GM23248 (cell line): ENCODE results near the gene S100B. TPM values are rescaled to one million over a fixed set of nuclear protein-coding genes. Genes with fewer than 3 reads are reported as not detected.

ENCODE experiments used
- DNase-seq: peaks from one replicate; pipeline ENCODE4 v3.0.0-alpha.2; 2015
- H2AFZ ChIP-seq: fragments of 200-600 bp; sonication (generic); 2 replicates; pipeline ENCODE4 v1.6.1; 2016; ENCODE audit warnings: antibody characterized with exemption
- H3F3A ChIP-seq: fragments of 200-600 bp; sonication (generic); 2 replicates; pipeline ENCODE4 v1.6.1; 2016; ENCODE audit warnings: mild to moderate bottlenecking, antibody characterized with exemption, mixed run types; ENCODE audit not compliant: insufficient read depth
- H3K27ac ChIP-seq: fragments of 200-600 bp; sonication (generic); 2 replicates; pipeline ENCODE4 v1.5.1; 2016; ENCODE audit warnings: mild to moderate bottlenecking
- H3K27me3 ChIP-seq: fragments of 200-600 bp; sonication (generic); replicated peaks from 2 replicates; pipeline ENCODE4 v1.6.1; 2016; ENCODE audit warnings: mild to moderate bottlenecking; ENCODE audit not compliant: insufficient read depth
- H3K36me3 ChIP-seq: fragments of 200-600 bp; sonication (generic); 2 replicates; pipeline ENCODE4 v1.6.1; 2016; ENCODE audit warnings: low read depth, mild to moderate bottlenecking
- H3K4me1 ChIP-seq: fragments of 200-600 bp; sonication (generic); 2 replicates; pipeline ENCODE4 v1.6.1; 2016; ENCODE audit warnings: mild to moderate bottlenecking; ENCODE audit not compliant: insufficient read depth
- H3K4me2 ChIP-seq: fragments of 200-600 bp; sonication (generic); one replicate; pipeline ENCODE4 v1.6.1; 2016; ENCODE audit warnings: mild to moderate bottlenecking; ENCODE audit not compliant: unreplicated experiment
- H3K4me3 ChIP-seq: fragments of 200-600 bp; sonication (generic); 2 replicates; pipeline ENCODE4 v1.5.1; 2016; ENCODE audit warnings: mild to moderate bottlenecking
- H3K79me2 ChIP-seq: fragments of 200-600 bp; sonication (generic); 2 replicates; pipeline ENCODE4 v1.6.1; 2016; ENCODE audit warnings: mild to moderate bottlenecking; ENCODE audit not compliant: insufficient read depth
- H3K9ac ChIP-seq: fragments of 200-600 bp; sonication (generic); 2 replicates; pipeline ENCODE4 v1.6.1; 2016; ENCODE audit warnings: mild to moderate bottlenecking
- H3K9me2 ChIP-seq: fragments of 200-600 bp; sonication (generic); 2 replicates; pipeline ENCODE4 v1.6.1; 2016; ENCODE audit warnings: mixed run types, mild to moderate bottlenecking, moderate library complexity; ENCODE audit not compliant: insufficient read depth
- H3K9me3 ChIP-seq: fragments of 200-600 bp; sonication (generic); one replicate; pipeline ENCODE4 v1.6.1; 2017; ENCODE audit warnings: low read depth
- H4K20me1 ChIP-seq: fragments of 200-600 bp; sonication (generic); 2 replicates; pipeline ENCODE4 v1.6.0; 2016; ENCODE audit not compliant: insufficient read depth
- EZH2 ChIP-seq: fragments of 200-600 bp; sonication (generic); IDR thresholded peaks from 2 replicates; pipeline ENCODE4 v1.6.1; 2018; ENCODE audit warnings: antibody characterized with exemption, mild to moderate bottlenecking; ENCODE audit not compliant: insufficient read depth, poor library complexity, severe bottlenecking
- EZH2phosphoT487 ChIP-seq: fragments of 200-600 bp; sonication (generic); IDR thresholded peaks from 2 replicates; pipeline ENCODE4 v1.6.1; 2018; ENCODE audit warnings: antibody characterized with exemption, moderate library complexity, mild to moderate bottlenecking, low read depth; ENCODE audit not compliant: insufficient read depth
- WGBS, 2 experiments: methylation state at CpG; one replicate each; pipeline ENCODE4 v1.1.6; 2015 to 2017; ENCODE audit warnings: low lambda C conversion rate in 2 of 2, low coverage in 1 of 2; ENCODE audit errors: missing lambda C conversion rate in 2 of 2; 5-methylcytosine and 5-hydroxymethylcytosine counted together
- in situ Hi-C: fragments of 300-500 bp; cut with MboI; formaldehyde crosslinking; loops from 2 replicates; pipeline ENCODE4 v1.15.0; 2020
- polyA plus RNA-seq: library from polyadenylated mRNA; unstranded; fragments of >200 nt; fragmentation: Nextera tagmentation; extraction: Ambion mirVana; gene quantifications from 2 replicates; pipeline ENCODE4 v1.2.1, GENCODE V29; 2016
- total RNA-seq: library from RNA; depleted of rRNA; stranded (reverse); fragments of >200 nt; shearing (Covaris generic); gene quantifications from 2 replicates; pipeline ENCODE4 v1.2.3, GENCODE V29; 2014

S100B gene
- total and polyA plus RNA-seq, 2 experiments from 2014 or later: not detected

- H3K27ac ChIP-seq: 0 out of 2 replicates have a peak overlapping the region, but pooled peaks have one; percentile 98
- in situ Hi-C loops: no loop called here
- WGBS, 2 experiments: 11 to 20% methylated on average over 8 of the region's 8 CpGs
These were observed 31.3 kb upstream of the S100B start for GRCh38 chr21:46636181-46636512.

DNA sequence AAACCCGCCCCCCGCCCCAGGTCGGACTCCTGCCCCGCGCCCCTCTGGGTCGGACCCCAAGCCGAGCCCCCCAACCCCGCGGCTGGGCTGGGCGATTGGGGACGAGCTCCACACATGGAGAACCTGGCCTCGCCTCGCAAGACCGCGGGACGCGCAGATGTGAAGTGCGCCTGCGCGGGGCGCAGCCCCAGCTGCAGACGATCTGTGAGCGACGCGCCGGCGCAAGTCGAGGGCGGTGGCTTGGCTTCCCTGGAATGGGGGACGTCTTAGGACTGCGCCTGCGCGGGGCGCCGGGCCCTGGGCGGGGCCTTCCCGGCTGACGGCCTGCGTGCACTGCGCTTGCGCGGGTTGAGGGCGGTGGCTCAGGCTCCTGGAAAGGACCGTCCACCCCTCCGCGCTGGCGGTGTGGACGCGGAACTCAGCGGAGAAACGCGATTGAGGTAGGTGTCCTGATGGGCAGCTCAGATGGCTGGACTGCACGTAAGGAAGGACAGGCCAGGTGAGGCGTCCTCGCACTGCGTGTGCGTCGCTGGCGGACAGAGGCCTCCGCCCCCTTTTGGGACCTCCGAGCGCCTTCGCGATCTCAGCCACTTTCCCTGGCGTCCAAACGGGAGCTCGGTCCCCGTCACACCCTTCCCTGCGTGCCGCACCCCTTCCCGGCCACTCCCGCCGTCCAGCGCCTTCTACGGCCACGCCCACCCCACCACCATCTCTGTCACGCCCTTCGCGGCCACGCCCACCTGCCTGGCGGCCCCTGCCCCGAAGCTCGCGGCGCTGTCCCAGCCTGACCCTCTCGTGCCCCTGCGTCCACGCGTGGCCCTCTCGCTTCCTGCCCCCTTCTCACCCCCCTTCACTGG is 30.7 kb upstream of the S100B start, which contains the start of gene PRMT2:
Gene PRMT2, plus strand, starts transcription at position 351 of the 857 bp plus-strand sequence. CDS start 1,278 bp downstream, outside the sequence.
- H3K9ac ChIP-seq: peak within 1 kb of the TSS; percentile 96
- peaks cover 21% of the 10 kb centered on the region; the same call in 1 of the 2 replicates for H3F3A ChIP-seq
- no peaks in the 10 kb centered on the region for H3K36me3 ChIP-seq
- peak within 1 kb of the TSS; percentile 97 for H2AFZ ChIP-seq
- WGBS, 2 experiments: 1% methylated on average over 71 to 89 of the region's 90 CpGs
- in situ Hi-C loops: no loop called here
- H3K4me2 ChIP-seq: peak within 1 kb of the TSS; percentile 96
- no peak for TF ChIP-seq EZH2
- TF ChIP-seq EZH2phosphoT487: no peak
- peak; percentile 98 for DNase-seq
- H3K4me3 ChIP-seq: peak within 1 kb of the TSS; percentile 99
- H4K20me1 ChIP-seq: peaks cover 4% of the 10 kb centered on the region; the same call in 1 of the 2 replicates
- H3K4me1 ChIP-seq: peaks cover 42% of the 10 kb centered on the region
- peaks cover 51% of the 10 kb centered on the region for H3K79me2 ChIP-seq
- no peaks in the 10 kb centered on the region for H3K27me3 ChIP-seq
- peak within 1 kb of the TSS; percentile 98 for H3K27ac ChIP-seq
- no peaks in the 10 kb centered on the region for H3K9me3 ChIP-seq
- no peaks in the 10 kb centered on the region for H3K9me2 ChIP-seq

More at GRCh38 chr21:46636181-46636512, 31.3 kb upstream of the S100B start:
- Histone ChIP-seq H3K9me2 (no peaks in the 10 kb centered on the region), H3K36me3 (no peaks in the 10 kb centered on the region), H3K4me1 (peaks cover 42% of the 10 kb centered on the region), H4K20me1 (peaks cover 4% of the 10 kb centered on the region; the same call in 1 of the 2 replicates), H3K9ac (peak overlapping the region; percentile 96), H3K27me3 (no peaks in the 10 kb centered on the region), H3K4me2 (peak overlapping the region; percentile 95), H3F3A (peaks cover 21% of the 10 kb centered on the region; the same call in 1 of the 2 replicates), H3K9me3 (no peaks in the 10 kb centered on the region), H3K79me2 (peaks cover 57% of the 10 kb centered on the region), H2AFZ (peak overlapping the region; percentile 77), H3K4me3 (peak overlapping the region; percentile 99)
- no peak for DNase-seq
- TF ChIP-seq EZH2 (no peak), EZH2phosphoT487 (no peak)

GRCh38 chr21:46634966-46635323 is 30.1 kb upstream of the S100B start:
- Histone ChIP-seq H3K79me2 (peaks cover 44% of the 10 kb centered on the region), H3F3A (peaks cover 21% of the 10 kb centered on the region; the same call in 1 of the 2 replicates), H3K27ac (peak overlapping the region; percentile 98), H3K4me3 (peak overlapping the region; percentile 99), H3K9me2 (no peaks in the 10 kb centered on the region), H2AFZ (peak overlapping the region; percentile 97), H3K9ac (peak overlapping the region; percentile 96), H3K36me3 (no peaks in the 10 kb centered on the region), H4K20me1 (peaks cover 4% of the 10 kb centered on the region; the same call in 1 of the 2 replicates), H3K9me3 (no peaks in the 10 kb centered on the region), H3K27me3 (no peaks in the 10 kb centered on the region), H3K4me1 (peaks cover 42% of the 10 kb centered on the region), H3K4me2 (peak overlapping the region; percentile 96)
- in situ Hi-C loops: no loop called here
- WGBS, 2 experiments: 0 to 2% methylated on average over 14 of the region's 14 CpGs
- peak; percentile 92 for DNase-seq
- TF ChIP-seq EZH2: no peak
- TF ChIP-seq EZH2phosphoT487: no peak

DNA sequence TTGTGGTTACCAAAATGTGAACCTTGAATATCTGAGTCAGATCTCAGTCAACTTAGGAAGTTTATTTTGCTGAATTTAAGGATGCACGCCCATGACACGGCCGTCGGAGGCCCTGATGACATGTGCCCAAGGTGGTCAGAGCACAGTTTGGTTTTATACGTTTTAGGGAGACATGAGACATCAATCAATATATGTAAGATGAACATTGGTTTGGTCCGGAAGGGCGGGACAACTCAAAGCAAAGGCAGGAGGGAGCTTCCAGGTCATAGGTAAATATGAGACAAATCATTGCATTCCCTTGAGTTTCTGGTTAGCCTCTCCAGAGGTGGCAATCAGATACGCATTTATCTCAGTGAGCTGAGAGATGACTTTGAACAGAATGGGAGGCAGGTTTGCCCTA is 29.5 kb upstream of the S100B start:
- Histone ChIP-seq H3K9me3 (no peaks in the 10 kb centered on the region), H3F3A (peaks cover 21% of the 10 kb centered on the region; the same call in 1 of the 2 replicates), H3K27me3 (no peaks in the 10 kb centered on the region), H3K36me3 (no peaks in the 10 kb centered on the region), H3K27ac (peak overlapping the region; percentile 98), H3K4me3 (peak overlapping the region; percentile 99), H3K4me2 (peak overlapping the region; percentile 96), H4K20me1 (peaks cover 4% of the 10 kb centered on the region; the same call in 1 of the 2 replicates), H3K9me2 (no peaks in the 10 kb centered on the region), H3K4me1 (peaks cover 39% of the 10 kb centered on the region), H3K79me2 (peaks cover 39% of the 10 kb centered on the region), H2AFZ (peak overlapping the region; percentile 97), H3K9ac (peak overlapping the region; percentile 96)
- in situ Hi-C loops: no loop called here
- 94% methylated on average over 8 of the region's 8 CpGs for WGBS, 2 experiments
- DNase-seq: no peak
- TF ChIP-seq EZH2phosphoT487 (no peak), EZH2 (no peak)
